HepG2 (cell line): ENCODE results near the gene ESR2.

Source experiments
- CHD4 ChIP-seq: fragments of 200-600 bp; sonication (generic); IDR thresholded peaks from 2 replicates; pipeline ENCODE4 v1.7.0; 2017; ENCODE audit warnings: mild to moderate bottlenecking, low read length, borderline replicate concordance
- EP300 ChIP-seq, 3 experiments: sonication (generic) in 1 of 3; formaldehyde crosslinking in 1 of 3; IDR thresholded peaks; 2 replicates each; pipeline versions ENCODE4 v1.5.1 to v1.6.1; 2011 to 2020; ENCODE audit warnings: low read depth in 2 of 3, low read length in 2 of 3, borderline replicate concordance in 1 of 3, improper control_type of control experiment in 1 of 3, mild to moderate bottlenecking in 1 of 3, missing genetic modification reagents in 1 of 3, moderate library complexity in 1 of 3
- HDAC2 ChIP-seq: sonication (generic); formaldehyde crosslinking; IDR thresholded peaks from 2 replicates; pipeline ENCODE4 v1.4.0; 2020; ENCODE audit warnings: missing genetic modification reagents
- MTF1 ChIP-seq: sonication (generic); formaldehyde crosslinking; IDR thresholded peaks from 2 replicates; pipeline ENCODE4 v1.5.0; 2020; ENCODE audit warnings: missing genetic modification reagents
- SRF ChIP-seq: IDR thresholded peaks from 2 replicates; pipeline ENCODE4 v1.6.1; 2011; ENCODE audit warnings: mild to moderate bottlenecking, low read depth, low read length, moderate library complexity
- ZBTB1 ChIP-seq: sonication (generic); formaldehyde crosslinking; IDR thresholded peaks from 2 replicates; pipeline ENCODE4 v1.4.0; 2020; ENCODE audit warnings: missing genetic modification reagents, borderline replicate concordance
- ZNF354B ChIP-seq: sonication (generic); formaldehyde crosslinking; IDR thresholded peaks from 2 replicates; pipeline ENCODE4 v1.8.0; 2022; ENCODE audit warnings: mild to moderate bottlenecking, missing genetic modification reagents
- TF ChIP-seq, protein P1 (sequence below): sonication (generic); formaldehyde crosslinking; IDR thresholded peaks from 2 replicates; pipeline ENCODE4 v1.5.0; 2020; ENCODE audit warnings: mild to moderate bottlenecking, missing genetic modification reagents, moderate library complexity
- TF ChIP-seq, protein P2 (sequence below), 2 experiments: IDR thresholded peaks; 2 replicates each; pipeline ENCODE4 v1.6.1; 2011 to 2012; ENCODE audit warnings: low read length in 2 of 2, borderline replicate concordance in 1 of 2, low read depth in 1 of 2, mild to moderate bottlenecking in 1 of 2, moderate library complexity in 1 of 2

GRCh38 chr14:64324461-64324860, 30.3 kb upstream of the ESR2 start:
- no peak for TF ChIP-seq HDAC2
- no peak for TF ChIP-seq EP300 (IDR thresholded peaks at IDR 0.05; ENCODE audit: low read depth in 2 of 2, low read length in 2 of 2)
- no peak for TF ChIP-seq EP300 (CRISPR knock-in tag; IDR thresholded peaks at IDR 0.05; ENCODE audit: borderline replicate concordance)
- TF ChIP-seq, protein P1, sequence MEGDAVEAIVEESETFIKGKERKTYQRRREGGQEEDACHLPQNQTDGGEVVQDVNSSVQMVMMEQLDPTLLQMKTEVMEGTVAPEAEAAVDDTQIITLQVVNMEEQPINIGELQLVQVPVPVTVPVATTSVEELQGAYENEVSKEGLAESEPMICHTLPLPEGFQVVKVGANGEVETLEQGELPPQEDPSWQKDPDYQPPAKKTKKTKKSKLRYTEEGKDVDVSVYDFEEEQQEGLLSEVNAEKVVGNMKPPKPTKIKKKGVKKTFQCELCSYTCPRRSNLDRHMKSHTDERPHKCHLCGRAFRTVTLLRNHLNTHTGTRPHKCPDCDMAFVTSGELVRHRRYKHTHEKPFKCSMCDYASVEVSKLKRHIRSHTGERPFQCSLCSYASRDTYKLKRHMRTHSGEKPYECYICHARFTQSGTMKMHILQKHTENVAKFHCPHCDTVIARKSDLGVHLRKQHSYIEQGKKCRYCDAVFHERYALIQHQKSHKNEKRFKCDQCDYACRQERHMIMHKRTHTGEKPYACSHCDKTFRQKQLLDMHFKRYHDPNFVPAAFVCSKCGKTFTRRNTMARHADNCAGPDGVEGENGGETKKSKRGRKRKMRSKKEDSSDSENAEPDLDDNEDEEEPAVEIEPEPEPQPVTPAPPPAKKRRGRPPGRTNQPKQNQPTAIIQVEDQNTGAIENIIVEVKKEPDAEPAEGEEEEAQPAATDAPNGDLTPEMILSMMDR (CRISPR knock-in tag), result no peak
- TF ChIP-seq ZNF354B (CRISPR knock-in tag), result no peak
- TF ChIP-seq, protein P2, sequence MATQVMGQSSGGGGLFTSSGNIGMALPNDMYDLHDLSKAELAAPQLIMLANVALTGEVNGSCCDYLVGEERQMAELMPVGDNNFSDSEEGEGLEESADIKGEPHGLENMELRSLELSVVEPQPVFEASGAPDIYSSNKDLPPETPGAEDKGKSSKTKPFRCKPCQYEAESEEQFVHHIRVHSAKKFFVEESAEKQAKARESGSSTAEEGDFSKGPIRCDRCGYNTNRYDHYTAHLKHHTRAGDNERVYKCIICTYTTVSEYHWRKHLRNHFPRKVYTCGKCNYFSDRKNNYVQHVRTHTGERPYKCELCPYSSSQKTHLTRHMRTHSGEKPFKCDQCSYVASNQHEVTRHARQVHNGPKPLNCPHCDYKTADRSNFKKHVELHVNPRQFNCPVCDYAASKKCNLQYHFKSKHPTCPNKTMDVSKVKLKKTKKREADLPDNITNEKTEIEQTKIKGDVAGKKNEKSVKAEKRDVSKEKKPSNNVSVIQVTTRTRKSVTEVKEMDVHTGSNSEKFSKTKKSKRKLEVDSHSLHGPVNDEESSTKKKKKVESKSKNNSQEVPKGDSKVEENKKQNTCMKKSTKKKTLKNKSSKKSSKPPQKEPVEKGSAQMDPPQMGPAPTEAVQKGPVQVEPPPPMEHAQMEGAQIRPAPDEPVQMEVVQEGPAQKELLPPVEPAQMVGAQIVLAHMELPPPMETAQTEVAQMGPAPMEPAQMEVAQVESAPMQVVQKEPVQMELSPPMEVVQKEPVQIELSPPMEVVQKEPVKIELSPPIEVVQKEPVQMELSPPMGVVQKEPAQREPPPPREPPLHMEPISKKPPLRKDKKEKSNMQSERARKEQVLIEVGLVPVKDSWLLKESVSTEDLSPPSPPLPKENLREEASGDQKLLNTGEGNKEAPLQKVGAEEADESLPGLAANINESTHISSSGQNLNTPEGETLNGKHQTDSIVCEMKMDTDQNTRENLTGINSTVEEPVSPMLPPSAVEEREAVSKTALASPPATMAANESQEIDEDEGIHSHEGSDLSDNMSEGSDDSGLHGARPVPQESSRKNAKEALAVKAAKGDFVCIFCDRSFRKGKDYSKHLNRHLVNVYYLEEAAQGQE (IDR thresholded peaks at IDR 0.05; ENCODE audit: borderline replicate concordance in 1 of 2, low read depth in 1 of 2, low read length in 2 of 2), result no peak
- TF ChIP-seq ZBTB1 (CRISPR knock-in tag), result no peak
- TF ChIP-seq MTF1 (CRISPR knock-in tag), result no peak
- TF ChIP-seq CHD4, result no peak
- no peak for TF ChIP-seq SRF
